Body of pancreas (tissue), 4 donors: Measurements from ENCODE around the gene PPA1.

Experiments
- CTCF ChIP-seq, 7 experiments: fragments of 450-650 bp in 4 of 7; fragments of 200-600 bp in 3 of 7; sonication (generic) in 3 of 7; IDR thresholded peaks; one replicate each; pipeline ENCODE4 v1.5.1; 2016 to 2019; ENCODE audit warnings: antibody characterized with exemption in 7 of 7
- POLR2A ChIP-seq, 3 donors: fragments of 450-650 bp; IDR thresholded peaks; one replicate each; pipeline ENCODE4 v1.6.1; 2016; ENCODE audit warnings: antibody characterized with exemption in 3 of 3, mild to moderate bottlenecking in 2 of 3

DNA sequence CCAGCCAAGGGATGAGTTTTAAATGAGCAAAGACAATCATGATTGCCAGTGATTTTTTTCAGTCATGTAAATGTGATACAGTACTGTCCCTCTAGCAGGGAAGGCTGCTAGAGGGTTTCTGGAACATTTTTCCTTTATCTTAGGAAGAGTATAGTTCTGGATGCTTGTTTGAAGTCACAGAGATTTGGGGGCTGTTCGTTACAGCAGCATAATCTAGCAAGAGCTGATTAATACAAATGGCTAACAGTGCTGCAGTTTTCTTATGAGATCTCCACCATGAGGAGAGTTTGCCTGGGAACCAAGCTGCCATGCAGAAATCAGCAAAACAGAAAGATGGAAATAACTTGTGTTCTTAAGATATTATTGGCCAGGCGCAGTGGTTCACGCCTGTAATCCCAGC, 7.9 kb upstream of the PPA1 start:
- TF ChIP-seq POLR2A (IDR thresholded peaks at IDR 0.05) (no peak), CTCF (IDR thresholded peaks at IDR 0.05) (no peak)
